WERI-Rb-1 (cell line): ENCODE measurements around the gene TBC1D2.

ENCODE experiments used
- DNase-seq: peaks from one replicate; pipeline ENCODE4 v3.0.0-alpha.2; 2020
- H3K27ac ChIP-seq: fragments of 250-450 bp; sonication (Bioruptor Pico); 2 replicates; pipeline ENCODE4 v1.5.1; 2020; ENCODE audit warnings: mild to moderate bottlenecking, moderate library complexity
- H3K27me3 ChIP-seq: fragments of 250-450 bp; sonication (Bioruptor Pico); 2 replicates; pipeline ENCODE4 v1.5.1; 2021; ENCODE audit warnings: mild to moderate bottlenecking, low read depth, moderate library complexity; ENCODE audit not compliant: insufficient read depth, severe bottlenecking
- H3K36me3 ChIP-seq: fragments of 250-450 bp; sonication (Bioruptor Pico); 2 replicates; pipeline ENCODE4 v1.5.1; 2020; ENCODE audit warnings: mild to moderate bottlenecking, moderate library complexity
- H3K4me3 ChIP-seq: 2 replicates; pipeline ENCODE4 v1.5.1; 2011; ENCODE audit warnings: low read depth, mild to moderate bottlenecking, control low read depth, low read length
- H3K9me3 ChIP-seq: fragments of 250-450 bp; sonication (Bioruptor Pico); 2 replicates; pipeline ENCODE4 v1.5.1; 2021; ENCODE audit warnings: mild to moderate bottlenecking, moderate library complexity; ENCODE audit not compliant: severe bottlenecking
- TF ChIP-seq, protein P1 (sequence below): IDR thresholded peaks from 2 replicates; pipeline ENCODE4 v1.5.1; 2011; ENCODE audit warnings: low read depth, mild to moderate bottlenecking, control low read depth, inconsistent platforms, low read length

The TBC1D2 gene

GRCh38 chr9:98241357-98242300 is 13.8 kb downstream of the TBC1D2 start:
- DNase-seq, result no peak
- H3K27ac ChIP-seq, result no peak overlapping the region

DNA sequence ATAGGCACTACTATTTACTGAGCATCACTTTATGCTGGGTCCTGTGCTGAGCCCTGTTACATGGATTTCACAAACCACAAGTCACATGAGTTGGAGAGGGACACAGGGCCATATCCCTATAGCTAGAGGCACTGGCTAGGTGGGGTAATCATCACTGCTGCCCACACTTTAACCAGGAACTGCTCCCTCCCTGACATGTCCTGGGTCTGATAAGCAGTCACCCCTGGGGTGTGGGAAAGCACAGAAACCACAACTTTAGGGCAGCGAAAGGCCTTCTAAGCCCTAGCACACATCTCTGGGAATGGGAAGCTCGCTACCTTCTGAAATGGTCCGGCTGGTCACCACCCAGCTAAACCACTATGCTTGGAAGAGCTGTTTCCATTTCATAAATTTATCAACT is 15.0 kb downstream of the TBC1D2 start:
- Histone ChIP-seq H3K9me3 (no peaks in the 10 kb centered on the region), H3K27me3 (no peaks in the 10 kb centered on the region), H3K4me3 (no peak overlapping the region), H3K36me3 (no peaks in the 10 kb centered on the region), H3K27ac (no peak overlapping the region)
- TF ChIP-seq, protein P1, sequence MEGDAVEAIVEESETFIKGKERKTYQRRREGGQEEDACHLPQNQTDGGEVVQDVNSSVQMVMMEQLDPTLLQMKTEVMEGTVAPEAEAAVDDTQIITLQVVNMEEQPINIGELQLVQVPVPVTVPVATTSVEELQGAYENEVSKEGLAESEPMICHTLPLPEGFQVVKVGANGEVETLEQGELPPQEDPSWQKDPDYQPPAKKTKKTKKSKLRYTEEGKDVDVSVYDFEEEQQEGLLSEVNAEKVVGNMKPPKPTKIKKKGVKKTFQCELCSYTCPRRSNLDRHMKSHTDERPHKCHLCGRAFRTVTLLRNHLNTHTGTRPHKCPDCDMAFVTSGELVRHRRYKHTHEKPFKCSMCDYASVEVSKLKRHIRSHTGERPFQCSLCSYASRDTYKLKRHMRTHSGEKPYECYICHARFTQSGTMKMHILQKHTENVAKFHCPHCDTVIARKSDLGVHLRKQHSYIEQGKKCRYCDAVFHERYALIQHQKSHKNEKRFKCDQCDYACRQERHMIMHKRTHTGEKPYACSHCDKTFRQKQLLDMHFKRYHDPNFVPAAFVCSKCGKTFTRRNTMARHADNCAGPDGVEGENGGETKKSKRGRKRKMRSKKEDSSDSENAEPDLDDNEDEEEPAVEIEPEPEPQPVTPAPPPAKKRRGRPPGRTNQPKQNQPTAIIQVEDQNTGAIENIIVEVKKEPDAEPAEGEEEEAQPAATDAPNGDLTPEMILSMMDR, result no peak
- no peak for DNase-seq

More at GRCh38 chr9:98241357-98242300, 13.8 kb downstream of the TBC1D2 start:
- TF ChIP-seq, protein P1, result peak; percentile 64
- Histone ChIP-seq H3K9me3 (no peaks in the 10 kb centered on the region), H3K27me3 (no peaks in the 10 kb centered on the region), H3K36me3 (no peaks in the 10 kb centered on the region), H3K4me3 (no peak overlapping the region)

DNA sequence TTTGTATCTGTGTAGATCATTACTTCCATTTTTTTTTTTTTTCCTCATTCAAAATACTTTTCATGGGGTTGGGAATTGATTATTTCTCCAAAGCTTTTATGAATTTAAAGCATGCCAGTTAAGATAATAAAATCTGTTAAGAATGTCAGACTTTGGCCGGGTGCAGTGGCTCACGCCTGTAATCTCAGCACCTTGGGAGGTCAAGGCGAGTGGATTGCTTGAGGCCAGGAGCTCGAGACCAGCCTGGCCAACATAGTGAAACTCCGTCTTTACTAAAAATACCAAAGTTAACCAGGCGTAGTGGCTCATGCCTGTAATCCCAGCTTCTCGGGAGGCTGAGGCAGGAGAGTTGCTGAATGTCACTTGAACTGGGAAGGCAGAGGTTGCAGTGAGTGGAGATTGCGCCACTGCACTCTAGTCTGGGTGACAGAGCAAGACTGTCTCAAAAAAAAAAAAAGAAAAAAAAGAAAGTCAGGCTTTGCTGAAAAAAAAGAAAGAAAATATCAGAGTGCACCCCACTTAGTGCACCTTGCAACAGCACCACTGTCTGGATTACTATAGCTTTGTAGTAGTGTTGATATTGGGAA is 18.5 kb downstream of the TBC1D2 start:
- Histone ChIP-seq H3K4me3 (no peak overlapping the region), H3K27me3 (no peaks in the 10 kb centered on the region), H3K27ac (no peak overlapping the region), H3K9me3 (no peaks in the 10 kb centered on the region), H3K36me3 (peaks cover 8% of the 10 kb centered on the region)
- DNase-seq, result no peak
- TF ChIP-seq, protein P1, result no peak

- no peak overlapping the region for H3K4me3 ChIP-seq
- peaks cover 8% of the 10 kb centered on the region for H3K36me3 ChIP-seq
- H3K27me3 ChIP-seq, result no peaks in the 10 kb centered on the region
- DNase-seq, result no peak
- no peak overlapping the region for H3K27ac ChIP-seq
- no peaks in the 10 kb centered on the region for H3K9me3 ChIP-seq
- TF ChIP-seq, protein P1, result no peak
Measured at GRCh38 chr9:98235126-98235525, 20.3 kb downstream of the TBC1D2 start.

- Histone ChIP-seq H3K27me3 (no peaks in the 10 kb centered on the region), H3K4me3 (no peak overlapping the region), H3K27ac (no peak overlapping the region), H3K9me3 (no peaks in the 10 kb centered on the region), H3K36me3 (peaks cover 11% of the 10 kb centered on the region)
- DNase-seq, result no peak
- TF ChIP-seq, protein P1, result peak; percentile 50
Measured at GRCh38 chr9:98234245-98234825, 21.1 kb downstream of the TBC1D2 start.
